ENCODE results near the gene DCAF11.

Gene DCAF11

DNA sequence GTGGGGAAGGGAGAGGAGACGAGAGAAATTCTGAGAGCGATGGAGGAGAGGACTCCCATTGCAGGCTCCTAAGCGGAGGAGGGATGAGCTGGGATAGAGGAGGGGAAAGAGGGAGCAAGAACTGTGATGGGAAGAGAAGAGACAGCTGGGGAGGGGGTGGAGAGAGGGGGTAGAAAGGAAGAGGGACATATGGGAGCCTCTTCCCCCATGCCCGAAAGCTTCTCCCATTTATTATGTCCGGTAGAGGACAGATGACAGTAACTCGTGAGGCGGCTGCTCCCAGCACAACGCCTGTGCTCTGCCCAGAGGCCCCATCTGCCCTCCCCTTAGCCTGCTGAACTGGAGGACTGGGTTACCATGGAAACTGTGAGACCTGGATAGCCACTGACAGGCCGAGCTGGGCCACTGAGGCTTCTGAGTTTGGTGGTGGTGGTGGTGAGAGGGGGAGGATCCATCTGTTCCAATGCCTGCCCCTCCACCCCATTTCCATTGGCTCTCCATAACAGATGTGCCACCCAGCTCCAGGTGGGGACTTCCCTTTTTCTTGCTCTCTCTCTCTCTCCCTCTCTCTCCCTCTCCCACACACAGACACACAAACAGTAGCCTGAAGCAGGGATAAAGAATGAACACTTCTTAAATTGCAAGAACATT, 35.0 kb upstream of the DCAF11 start:
- DNase-seq = peak; percentile 44

- no peak for DNase-seq
Measured at GRCh38 chr14:24080142-24080530, 34.4 kb upstream of the DCAF11 start.

DNA sequence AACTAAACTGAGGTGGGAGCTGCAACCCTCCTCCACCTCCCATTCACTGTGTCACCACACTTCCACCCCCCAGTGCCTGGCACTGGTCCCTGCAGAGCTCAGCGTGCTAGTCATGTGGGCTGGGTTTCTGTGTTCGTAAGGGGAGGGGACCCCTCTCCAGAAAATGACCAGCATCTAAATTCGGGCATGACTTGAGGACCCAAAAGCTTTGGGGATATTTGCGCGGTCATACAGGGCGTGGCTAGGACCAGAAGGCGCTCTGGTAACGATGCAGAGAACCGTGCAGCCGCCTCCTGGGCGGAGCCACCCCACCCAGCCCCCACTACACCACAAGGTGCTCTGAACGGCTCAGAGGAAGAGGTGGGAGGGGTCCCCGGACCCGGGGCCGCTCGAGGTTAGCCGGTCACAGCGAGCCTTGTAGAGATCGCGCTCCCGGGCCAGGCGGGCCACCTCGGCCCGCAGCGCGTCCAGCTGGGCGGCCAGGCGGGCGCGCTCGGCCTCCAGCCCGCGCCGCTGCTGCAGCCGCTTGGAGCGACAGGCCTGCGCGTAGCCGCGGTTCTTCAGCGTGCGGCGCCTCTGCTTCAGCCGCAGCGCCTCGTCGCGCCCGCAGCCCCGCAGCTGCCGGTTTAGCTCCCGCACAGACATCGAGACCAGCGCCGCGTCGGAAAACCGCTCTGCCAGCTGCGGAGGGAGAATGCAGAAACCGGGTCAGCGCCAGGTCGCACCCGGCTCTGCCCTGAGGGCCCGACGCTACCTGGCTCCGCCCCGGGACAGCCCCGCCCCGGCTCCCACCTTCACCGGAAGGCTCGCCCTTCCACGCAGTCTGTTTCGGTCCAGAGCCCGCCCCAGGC, 33.5 kb upstream of the DCAF11 start:
- DNase-seq = peak; percentile 47

GRCh38 chr14:24081739-24082211, 32.8 kb upstream of the DCAF11 start:
- DNase-seq = no peak

- DNase-seq = no peak
Measured at GRCh38 chr14:24082411-24083080, 32.0 kb upstream of the DCAF11 start.

DNA sequence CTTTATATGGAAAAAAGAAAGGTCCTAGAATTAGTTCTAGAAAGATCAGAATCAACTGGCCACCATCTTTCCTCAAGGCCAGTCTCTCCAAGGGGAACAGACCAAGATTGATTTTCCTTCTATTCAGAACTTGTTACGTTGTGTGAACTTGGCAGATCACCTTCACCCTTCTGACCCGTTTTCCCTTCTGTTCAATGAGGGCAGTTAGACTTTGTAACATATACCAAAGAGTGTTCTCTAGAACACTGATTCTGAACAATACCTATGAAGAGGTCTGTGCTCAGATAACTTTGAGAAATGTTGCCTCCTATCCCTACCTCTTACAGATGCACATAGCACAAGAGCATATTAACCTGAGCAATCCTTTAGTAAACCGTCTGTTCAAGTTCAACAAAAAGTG, 31.1 kb upstream of the DCAF11 start:
- no peak for DNase-seq

GRCh38 chr14:24084440-24084839, 30.1 kb upstream of the DCAF11 start:
- no peak for DNase-seq

DNA sequence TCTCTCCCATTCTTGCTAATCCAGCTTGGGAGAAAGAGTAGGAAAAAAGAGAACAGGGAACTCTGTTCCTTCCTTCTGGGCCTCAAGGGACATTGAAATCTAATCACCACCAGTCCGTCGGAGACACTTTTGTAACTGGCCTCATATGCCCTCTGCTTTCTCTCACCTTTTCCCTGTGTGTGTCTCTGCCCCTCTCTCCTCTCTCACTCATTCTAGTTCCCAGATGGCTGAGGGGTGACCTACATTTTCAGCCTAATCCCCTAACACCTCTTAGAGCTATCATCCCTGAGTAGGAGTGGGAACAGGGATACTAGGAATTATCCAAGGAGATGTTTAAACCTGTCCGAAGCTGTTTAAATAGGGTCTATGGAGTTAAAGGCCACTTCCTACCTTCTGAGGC, 29.4 kb upstream of the DCAF11 start:
- DNase-seq = no peak

GRCh38 chr14:24086193-24086955, 28.2 kb upstream of the DCAF11 start:
- DNase-seq = no peak

DNA sequence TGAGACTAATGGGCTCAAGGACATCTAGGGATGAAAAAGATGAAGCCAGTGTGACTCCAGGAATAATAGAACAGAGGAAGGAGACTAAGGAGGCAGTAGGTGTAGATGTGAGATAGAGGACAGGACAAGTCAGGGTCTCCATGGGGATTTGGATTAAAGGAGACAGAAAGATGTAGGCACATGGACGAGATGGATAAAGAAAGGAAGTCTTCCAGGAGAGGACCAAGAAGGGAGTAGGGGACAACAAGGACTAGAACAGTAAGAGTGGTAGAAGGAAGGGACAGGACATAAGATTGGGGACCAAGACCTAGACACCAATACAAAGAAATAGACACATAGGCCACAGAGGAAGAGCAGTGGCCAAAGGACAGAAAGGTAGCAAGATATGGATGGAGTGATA, 27.6 kb upstream of the DCAF11 start:
- DNase-seq = no peak

GRCh38 chr14:24088095-24088494, 26.5 kb upstream of the DCAF11 start:
- no peak for DNase-seq

- no peak for DNase-seq
Measured at GRCh38 chr14:24089890-24090289, 24.7 kb upstream of the DCAF11 start.

GRCh38 chr14:24092110-24092504, 22.5 kb upstream of the DCAF11 start:
- no peak for DNase-seq

- DNase-seq = no peak
Measured at GRCh38 chr14:24092505-24093206, 21.9 kb upstream of the DCAF11 start.

GRCh38 chr14:24093207-24093900, 21.2 kb upstream of the DCAF11 start:
- DNase-seq = no peak

GRCh38 chr14:24093901-24094840, 20.4 kb upstream of the DCAF11 start, which contains the start of gene PCK2:
PCK2 (plus strand) TSS chr14:24094311; CDS start chr14:24094406, 95 bp downstream.
- DNase-seq = peak; percentile 88

- DNase-seq = no peak
Measured at GRCh38 chr14:24094841-24095270, 19.7 kb upstream of the DCAF11 start.

- DNase-seq = peak; percentile 77
Measured at GRCh38 chr14:24095271-24096068, 19.1 kb upstream of the DCAF11 start.

GRCh38 chr14:24096545-24097181, 17.9 kb upstream of the DCAF11 start:
- no peak for DNase-seq
